ENCODE measurements around the gene TSEN15. TPM values are rescaled to one million over a fixed set of nuclear protein-coding genes. Genes with fewer than 3 reads are reported as not detected.

The TSEN15 gene
- total and polyA plus RNA-seq, 9 of the 15 experiments (the other 6 are each of a cell fraction or from before 2014, with no cell fraction given): 25.6 to 121 (median 91.3) TPM

DNA sequence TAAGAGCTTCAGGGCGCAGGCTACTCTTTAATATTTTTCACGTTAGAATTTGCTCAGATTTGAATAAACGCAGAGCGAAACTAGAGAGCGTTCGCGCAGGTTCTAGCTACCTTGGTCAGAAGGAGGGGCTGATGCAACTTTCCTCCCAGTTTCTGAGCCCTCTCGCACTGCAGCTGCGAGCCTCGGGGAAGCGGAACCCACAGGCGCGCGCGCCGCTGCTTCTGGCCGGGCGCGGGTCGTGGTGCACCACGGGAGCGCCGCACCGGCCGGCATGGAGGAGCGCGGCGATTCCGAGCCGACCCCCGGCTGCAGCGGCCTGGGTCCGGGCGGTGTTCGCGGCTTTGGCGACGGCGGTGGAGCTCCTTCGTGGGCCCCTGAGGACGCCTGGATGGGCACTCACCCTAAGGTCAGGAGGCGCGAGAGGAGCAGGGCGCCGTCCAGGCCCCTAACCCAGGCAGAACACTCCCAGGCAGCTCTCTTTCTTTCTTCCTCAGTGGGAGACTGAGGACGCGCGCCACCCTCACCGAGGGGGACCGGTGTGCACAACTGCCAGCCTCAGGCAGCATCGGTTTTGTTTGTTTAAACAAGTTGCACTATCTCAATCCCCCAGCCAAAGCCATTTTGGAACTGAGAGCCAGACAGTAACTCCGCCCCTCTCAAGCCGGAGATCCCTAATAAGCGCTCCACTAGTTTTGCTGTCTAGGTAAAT, at the start of gene TSEN15 (continued):
- no peak for TF ChIP-seq PHB2 (IDR thresholded peaks at IDR 0.05; ENCODE audit: low read depth)
- TF ChIP-seq JUN (IDR thresholded peaks at IDR 0.05; ENCODE audit: borderline replicate concordance, low read depth, low read length): peak; percentile 84
- TF ChIP-seq JUN (CRISPR knock-in tag; IDR thresholded peaks at IDR 0.05; ENCODE audit: borderline replicate concordance): no peak
- no peak for TF ChIP-seq ZNF165 (CRISPR knock-in tag; IDR thresholded peaks at IDR 0.05; ENCODE audit: borderline replicate concordance)
- no peak for TF ChIP-seq ZNF699 (CRISPR knock-in tag; IDR thresholded peaks at IDR 0.05; ENCODE audit: insufficient replicate concordance)
- TF ChIP-seq ZNF764 (CRISPR knock-in tag; IDR thresholded peaks at IDR 0.05; ENCODE audit: low read depth): no peak
- no peak for TF ChIP-seq SMAD2 (IDR thresholded peaks at IDR 0.05; ENCODE audit: low read depth, low read length)
- 0 out of 2 replicates have a peak, but pooled peaks have one; percentile 34 for TF ChIP-seq ZNF436 (CRISPR knock-in tag; IDR thresholded peaks at IDR 0.05)
- TF ChIP-seq, protein P1, sequence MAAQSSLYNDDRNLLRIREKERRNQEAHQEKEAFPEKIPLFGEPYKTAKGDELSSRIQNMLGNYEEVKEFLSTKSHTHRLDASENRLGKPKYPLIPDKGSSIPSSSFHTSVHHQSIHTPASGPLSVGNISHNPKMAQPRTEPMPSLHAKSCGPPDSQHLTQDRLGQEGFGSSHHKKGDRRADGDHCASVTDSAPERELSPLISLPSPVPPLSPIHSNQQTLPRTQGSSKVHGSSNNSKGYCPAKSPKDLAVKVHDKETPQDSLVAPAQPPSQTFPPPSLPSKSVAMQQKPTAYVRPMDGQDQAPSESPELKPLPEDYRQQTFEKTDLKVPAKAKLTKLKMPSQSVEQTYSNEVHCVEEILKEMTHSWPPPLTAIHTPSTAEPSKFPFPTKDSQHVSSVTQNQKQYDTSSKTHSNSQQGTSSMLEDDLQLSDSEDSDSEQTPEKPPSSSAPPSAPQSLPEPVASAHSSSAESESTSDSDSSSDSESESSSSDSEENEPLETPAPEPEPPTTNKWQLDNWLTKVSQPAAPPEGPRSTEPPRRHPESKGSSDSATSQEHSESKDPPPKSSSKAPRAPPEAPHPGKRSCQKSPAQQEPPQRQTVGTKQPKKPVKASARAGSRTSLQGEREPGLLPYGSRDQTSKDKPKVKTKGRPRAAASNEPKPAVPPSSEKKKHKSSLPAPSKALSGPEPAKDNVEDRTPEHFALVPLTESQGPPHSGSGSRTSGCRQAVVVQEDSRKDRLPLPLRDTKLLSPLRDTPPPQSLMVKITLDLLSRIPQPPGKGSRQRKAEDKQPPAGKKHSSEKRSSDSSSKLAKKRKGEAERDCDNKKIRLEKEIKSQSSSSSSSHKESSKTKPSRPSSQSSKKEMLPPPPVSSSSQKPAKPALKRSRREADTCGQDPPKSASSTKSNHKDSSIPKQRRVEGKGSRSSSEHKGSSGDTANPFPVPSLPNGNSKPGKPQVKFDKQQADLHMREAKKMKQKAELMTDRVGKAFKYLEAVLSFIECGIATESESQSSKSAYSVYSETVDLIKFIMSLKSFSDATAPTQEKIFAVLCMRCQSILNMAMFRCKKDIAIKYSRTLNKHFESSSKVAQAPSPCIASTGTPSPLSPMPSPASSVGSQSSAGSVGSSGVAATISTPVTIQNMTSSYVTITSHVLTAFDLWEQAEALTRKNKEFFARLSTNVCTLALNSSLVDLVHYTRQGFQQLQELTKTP (IDR thresholded peaks at IDR 0.05; ENCODE audit: low read depth in 1 of 2, partially characterized antibody in 2 of 2): no peak
- 0 out of 2 replicates have a peak, but pooled peaks have one; percentile 6 for TF ChIP-seq ZNF707 (CRISPR knock-in tag; conservative IDR thresholded peaks at IDR 0.05)
- TF ChIP-seq ZNF408 (CRISPR knock-in tag; IDR thresholded peaks at IDR 0.05; ENCODE audit: low read depth): no peak
- TF ChIP-seq, protein P2, sequence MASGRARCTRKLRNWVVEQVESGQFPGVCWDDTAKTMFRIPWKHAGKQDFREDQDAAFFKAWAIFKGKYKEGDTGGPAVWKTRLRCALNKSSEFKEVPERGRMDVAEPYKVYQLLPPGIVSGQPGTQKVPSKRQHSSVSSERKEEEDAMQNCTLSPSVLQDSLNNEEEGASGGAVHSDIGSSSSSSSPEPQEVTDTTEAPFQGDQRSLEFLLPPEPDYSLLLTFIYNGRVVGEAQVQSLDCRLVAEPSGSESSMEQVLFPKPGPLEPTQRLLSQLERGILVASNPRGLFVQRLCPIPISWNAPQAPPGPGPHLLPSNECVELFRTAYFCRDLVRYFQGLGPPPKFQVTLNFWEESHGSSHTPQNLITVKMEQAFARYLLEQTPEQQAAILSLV (tag; IDR thresholded peaks at IDR 0.05): peak; percentile 78
- peak; percentile 82 for TF ChIP-seq E2F3 (CRISPR knock-in tag; IDR thresholded peaks at IDR 0.05)
- peak; percentile 98 for TF ChIP-seq GTF2E2 (tag; IDR thresholded peaks at IDR 0.05)
- TF ChIP-seq ZNF121 (CRISPR knock-in tag; conservative IDR thresholded peaks at IDR 0.05): no peak
- TF ChIP-seq ZFPM2 (CRISPR knock-in tag; IDR thresholded peaks at IDR 0.05): no peak
- TF ChIP-seq NCOR1 (IDR thresholded peaks at IDR 0.05): peak; percentile 28; the same call in 1 of the 2 replicates
- TF ChIP-seq FOXK1 (CRISPR knock-in tag; IDR thresholded peaks at IDR 0.05; ENCODE audit: borderline replicate concordance): no peak
- TF ChIP-seq U2AF1 (optimal IDR thresholded peaks at IDR 0.05; ENCODE audit: low read depth, low read length): peak; percentile 85
- no peak for TF ChIP-seq SAFB2 (IDR thresholded peaks at IDR 0.05; ENCODE audit: borderline replicate concordance, low read depth, low read length, severe bottlenecking)
- no peak for TF ChIP-seq ERF (CRISPR knock-in tag; IDR thresholded peaks at IDR 0.05)
- peak; percentile 74 for TF ChIP-seq MBD2 (IDR thresholded peaks at IDR 0.05; ENCODE audit: borderline replicate concordance, low read depth)
- no peak for TF ChIP-seq BMI1 (IDR thresholded peaks at IDR 0.05; ENCODE audit: low read length)
- TF ChIP-seq ASH1L (IDR thresholded peaks at IDR 0.05; ENCODE audit: borderline replicate concordance, low read depth, partially characterized antibody): no peak

Measured in K562 (cell line).